HG03025 (cell line): Measurements from ENCODE around the gene RNF103.
A peak's percentile ranks its signal among the peaks of the same experiment; 100 is the strongest.
"Not testable (repeated sequence)": the region's sequence is repeated elsewhere in the genome, so short reads cannot be mapped to it uniquely, and the experiment has no call there.

Experiments
- ATAC-seq: cut with Tn5 transposase; IDR thresholded peaks from one replicate; pipeline ENCODE4 v1.9.1; 2021; ENCODE audit warnings: mild to moderate bottlenecking, moderate library complexity; ENCODE audit not compliant: unreplicated experiment, low FRiP score

RNF103 gene

GRCh38 chr2:86623494-86624266 is at the start of gene RNF103:
Gene RNF103 (minus strand): TSS chr2:86623865. CDS start chr2:86622886, 979 bp downstream.
- ATAC-seq = peak; percentile 85

- no peak for ATAC-seq
Measured at GRCh38 chr2:86673011-86673410, 49.3 kb upstream of the RNF103 start.

GRCh38 chr2:86672027-86672545 is 48.4 kb upstream of the RNF103 start:
- no peak for ATAC-seq

GRCh38 chr2:86671337-86671981 is 47.8 kb upstream of the RNF103 start:
- no peak for ATAC-seq

- ATAC-seq = not testable (repeated sequence)
Measured at GRCh38 chr2:86669323-86669722, 45.7 kb upstream of the RNF103 start.

- ATAC-seq = no peak
Measured at GRCh38 chr2:86661333-86661732, 37.7 kb upstream of the RNF103 start.

GRCh38 chr2:86650188-86650587 is 26.5 kb upstream of the RNF103 start:
- no peak for ATAC-seq

GRCh38 chr2:86649119-86649947 is 25.7 kb upstream of the RNF103 start:
- no peak for ATAC-seq

- ATAC-seq = no peak
Measured at GRCh38 chr2:86648681-86649080, 25.0 kb upstream of the RNF103 start.

GRCh38 chr2:86646865-86647264 is 23.2 kb upstream of the RNF103 start:
- no peak for ATAC-seq

- ATAC-seq = no peak
Measured at GRCh38 chr2:86646329-86646728, 22.7 kb upstream of the RNF103 start.

GRCh38 chr2:86645752-86646151 is 22.1 kb upstream of the RNF103 start:
- ATAC-seq = no peak

- no peak for ATAC-seq
Measured at GRCh38 chr2:86638712-86639111, 15.0 kb upstream of the RNF103 start.

- no peak for ATAC-seq
Measured at GRCh38 chr2:86636842-86637241, 13.2 kb upstream of the RNF103 start.

- no peak for ATAC-seq
Measured at GRCh38 chr2:86634352-86634751, 10.7 kb upstream of the RNF103 start.

- no peak for ATAC-seq
Measured at GRCh38 chr2:86633155-86633651, 9.5 kb upstream of the RNF103 start.

GRCh38 chr2:86632672-86633071 is 9.0 kb upstream of the RNF103 start:
- no peak for ATAC-seq

- ATAC-seq = no peak
Measured at GRCh38 chr2:86631846-86632485, 8.3 kb upstream of the RNF103 start.

GRCh38 chr2:86628091-86628522 is 4.4 kb upstream of the RNF103 start:
- no peak for ATAC-seq

- ATAC-seq = no peak
Measured at GRCh38 chr2:86627550-86627949, 3.9 kb upstream of the RNF103 start.
